Natural killer cell (primary cell): ENCODE data around the gene PHACTR4. TPM values are rescaled to one million over a fixed set of nuclear protein-coding genes. Genes with fewer than 3 reads are reported as not detected.

Source experiments
- ATAC-seq, 3 donors: fragments of 150-1000 bp in 2 of 3; fragments of 200-7000 bp in 1 of 3; cut with Tn5 transposase; 1 replicate in 1 of 3; 2 replicates in 2 of 3; pipeline ENCODE4 v1.10.0; 2021; ENCODE audit warnings: mild to moderate bottlenecking in 2 of 3, moderate library complexity in 2 of 3
- DNase-seq, 2 donors: peaks; one replicate each; pipeline versions ENCODE4 v3.0.0 to v3.0.0-alpha.2; 2013 to 2021; ENCODE audit warnings: mixed read lengths in 1 of 2
- H3K27ac ChIP-seq: one replicate; pipeline ENCODE4 v1.5.1; 2013; ENCODE audit warnings: mild to moderate bottlenecking, low read length
- H3K27me3 ChIP-seq: one replicate; pipeline ENCODE4 v1.6.1; 2013; ENCODE audit warnings: low read length; ENCODE audit not compliant: control insufficient read depth, insufficient read depth
- H3K36me3 ChIP-seq: one replicate; pipeline ENCODE4 v1.6.1; 2013; ENCODE audit warnings: low read length; ENCODE audit not compliant: control insufficient read depth, insufficient read depth
- H3K4me1 ChIP-seq: one replicate; pipeline ENCODE4 v1.6.1; 2013; ENCODE audit warnings: low read length; ENCODE audit not compliant: control insufficient read depth, insufficient read depth
- H3K4me3 ChIP-seq: one replicate; pipeline ENCODE4 v1.5.1; 2013; ENCODE audit warnings: low read length
- H3K9me3 ChIP-seq: one replicate; pipeline ENCODE4 v1.6.1; 2013; ENCODE audit warnings: low read length; ENCODE audit not compliant: control insufficient read depth, insufficient read depth
- H3K27ac Mint-ChIP-seq, 2 donors: one replicate each; pipeline ENCODE4 v1.8.0; 2022; ENCODE audit warnings: mild to moderate bottlenecking in 2 of 2, mixed read lengths in 2 of 2, moderate library complexity in 1 of 2
- H3K27me3 Mint-ChIP-seq, 2 donors: one replicate each; pipeline ENCODE4 v1.8.0; 2022; ENCODE audit warnings: low read depth in 2 of 2, mixed read lengths in 2 of 2
- H3K36me3 Mint-ChIP-seq: one replicate; pipeline ENCODE4 v1.8.0; 2022; ENCODE audit warnings: mixed read lengths
- H3K4me1 Mint-ChIP-seq, 2 donors: one replicate each; pipeline ENCODE4 v1.8.0; 2022; ENCODE audit warnings: mixed read lengths in 2 of 2
- H3K4me3 Mint-ChIP-seq: one replicate; pipeline ENCODE4 v1.8.0; 2022; ENCODE audit warnings: mild to moderate bottlenecking, moderate library complexity, mixed read lengths
- H3K9me3 Mint-ChIP-seq, 2 donors: one replicate each; pipeline ENCODE4 v1.8.0; 2022; ENCODE audit warnings: mixed read lengths in 2 of 2
- CTCF ChIP-seq: fragments of 200-600 bp; IDR thresholded peaks from one replicate; pipeline ENCODE4 v1.8.0; 2022; ENCODE audit warnings: antibody characterized with exemption
- WGBS: methylation state at CpG from one replicate; pipeline ENCODE4 v1.1.7; 2013; ENCODE audit warnings: missing lambda C conversion rate; ENCODE audit not compliant: insufficient coverage; 5-methylcytosine and 5-hydroxymethylcytosine counted together
- intact Hi-C: fragments of 100-400 bp; cut with micrococcal nuclease; formaldehyde crosslinking; loops from one replicate; pipeline ENCODE4 v1.14.2; 2022
- total RNA-seq, 4 donors: library from RNA; stranded (reverse); fragments of 120-200 nt in 1 of 4; gene quantifications; one replicate each; pipeline versions ENCODE4 v1.2.3 to v1.2.4, GENCODE V29; 2013 to 2022

PHACTR4 gene
- total RNA-seq, 3 donors from 2014 or later (not counting 1 experiment from before 2014, with no cell fraction given): 35.2 to 50.9 (median 44.2) TPM

DNA sequence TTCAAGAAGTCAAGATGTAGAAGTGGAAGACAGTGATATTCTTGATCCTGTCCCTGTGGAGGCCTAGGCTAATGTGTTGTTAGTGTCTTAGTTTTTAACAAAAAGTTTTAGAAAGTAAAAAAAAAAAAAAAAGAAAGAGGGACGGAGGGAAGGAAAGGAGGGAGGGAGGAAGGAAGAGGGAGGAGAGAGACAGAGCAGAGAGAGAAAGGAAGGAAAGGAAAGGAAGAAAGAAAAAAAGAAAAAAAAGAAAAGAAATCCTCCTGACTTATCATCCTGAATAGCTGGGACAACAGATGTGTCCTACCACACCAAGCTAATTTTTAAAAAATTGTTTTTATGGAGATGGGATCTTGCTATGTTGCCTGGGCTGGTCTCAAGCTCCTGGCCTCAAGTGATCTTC is 24.6 kb downstream of the PHACTR4 start:
- Histone ChIP-seq H3K4me3 (no peak overlapping the region), H3K4me1 (no peaks in the 10 kb centered on the region), H3K27ac (no peak overlapping the region), H3K27me3 (no peaks in the 10 kb centered on the region), H3K36me3 (peaks cover 4% of the 10 kb centered on the region), H3K9me3 (no peaks in the 10 kb centered on the region)
- ATAC-seq: no peak
- H3K4me1 Mint-ChIP-seq: peaks cover 10 to 15% of the 10 kb centered on the region in 2 donors
- no peak for DNase-seq
- TF ChIP-seq CTCF: no peak
- H3K36me3 Mint-ChIP-seq: no peaks in the 10 kb centered on the region
- intact Hi-C loops: no loop called here
- H3K4me3 Mint-ChIP-seq: no peak overlapping the region
- H3K27ac Mint-ChIP-seq: peak overlapping the region in 1 of 2 donors; percentile 18
- H3K27me3 Mint-ChIP-seq: no peaks in the 10 kb centered on the region
- no CpG with 5 or more reads among the region's 1 CpG for WGBS
- no peaks in the 10 kb centered on the region for H3K9me3 Mint-ChIP-seq

DNA sequence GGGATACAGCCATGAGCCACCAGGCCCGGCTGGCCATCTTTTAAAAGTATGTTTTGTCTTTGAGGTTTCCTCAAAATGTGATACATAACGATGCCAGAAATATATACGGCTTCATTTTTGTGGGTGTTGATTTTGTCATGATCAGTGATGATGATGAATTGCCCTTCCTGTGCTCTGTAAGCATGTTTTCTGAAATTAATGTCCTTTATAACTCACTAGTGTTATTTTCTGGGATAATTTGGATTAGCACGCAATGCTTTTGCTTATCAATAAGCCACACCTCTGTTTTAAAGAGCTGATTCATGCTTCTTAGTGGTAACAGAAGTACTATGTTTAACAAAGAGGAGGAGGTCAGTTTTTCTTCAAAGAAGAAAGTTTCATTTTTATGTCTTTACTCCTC is 25.6 kb downstream of the PHACTR4 start:
- H3K9me3 Mint-ChIP-seq: no peaks in the 10 kb centered on the region
- Histone ChIP-seq H3K36me3 (peaks cover 6% of the 10 kb centered on the region), H3K27ac (no peak overlapping the region), H3K27me3 (no peaks in the 10 kb centered on the region), H3K4me1 (no peaks in the 10 kb centered on the region), H3K9me3 (no peaks in the 10 kb centered on the region), H3K4me3 (no peak overlapping the region)
- DNase-seq (no peak), ATAC-seq (peak in 1 of 3 donors; percentile 32)
- no peaks in the 10 kb centered on the region for H3K27me3 Mint-ChIP-seq
- no peak overlapping the region for H3K4me3 Mint-ChIP-seq
- intact Hi-C loops: no loop called here
- peak overlapping the region; percentile 22 to 57 for H3K27ac Mint-ChIP-seq
- H3K4me1 Mint-ChIP-seq: peaks cover 15 to 22% of the 10 kb centered on the region in 2 donors
- 19% methylated on average over 3 of the region's 4 CpGs for WGBS
- H3K36me3 Mint-ChIP-seq: no peaks in the 10 kb centered on the region
- no peak for TF ChIP-seq CTCF

GRCh38 chr1:28401760-28402159 is 32.2 kb downstream of the PHACTR4 start:
- WGBS: 93% methylated on average over 1 of the region's 1 CpG
- Mint-ChIP-seq H3K36me3 (no peaks in the 10 kb centered on the region), H3K27ac (peak overlapping the region; percentile 7 to 8), H3K9me3 (no peaks in the 10 kb centered on the region), H3K27me3 (no peaks in the 10 kb centered on the region), H3K4me1 (peaks cover 11 to 26% of the 10 kb centered on the region in 2 donors), H3K4me3 (no peak overlapping the region)
- DNase-seq: no peak
- no peak for ATAC-seq
- Histone ChIP-seq H3K4me1 (no peaks in the 10 kb centered on the region), H3K4me3 (no peak overlapping the region), H3K27ac (no peak overlapping the region), H3K36me3 (peaks cover 2% of the 10 kb centered on the region), H3K9me3 (no peaks in the 10 kb centered on the region), H3K27me3 (no peaks in the 10 kb centered on the region)
- intact Hi-C loops: no loop called here
- TF ChIP-seq CTCF: no peak

DNA sequence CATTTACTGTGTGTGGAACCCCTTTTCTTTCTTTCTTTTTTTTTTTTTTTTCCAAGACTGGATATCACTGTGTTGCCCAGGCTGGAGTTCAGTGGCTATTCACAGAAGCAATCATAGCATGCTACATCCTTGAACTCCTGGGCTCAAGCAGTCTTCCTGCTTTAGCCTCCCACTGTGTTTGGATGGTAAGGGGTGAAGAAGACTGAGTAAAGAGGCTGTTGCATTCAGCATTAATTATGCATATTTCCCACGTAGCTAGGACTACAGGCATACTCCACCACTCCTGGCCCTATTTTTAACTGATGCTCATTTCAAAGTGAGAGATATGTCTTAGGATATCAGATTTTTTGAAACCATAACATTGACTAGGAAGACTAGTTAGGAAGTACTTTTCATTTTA is 39.5 kb downstream of the PHACTR4 start:
- peaks cover 2% of the 10 kb centered on the region for H3K36me3 ChIP-seq
- H3K36me3 Mint-ChIP-seq: no peaks in the 10 kb centered on the region
- no peaks in the 10 kb centered on the region for H3K9me3 Mint-ChIP-seq
- peaks cover 6% of the 10 kb centered on the region in 2 donors for H3K4me1 Mint-ChIP-seq
- no peak overlapping the region for H3K27ac Mint-ChIP-seq
- intact Hi-C loops: loop anchor here (2.0 kb wide), 1 partner anchor 468 kb away; no protein-coding TSS in a partner anchor
- no CpG with 5 or more reads among the region's 1 CpG for WGBS
- DNase-seq (no peak), ATAC-seq (no peak)
- H3K27ac ChIP-seq: no peak overlapping the region
- no peaks in the 10 kb centered on the region for H3K27me3 Mint-ChIP-seq
- H3K9me3 ChIP-seq: no peaks in the 10 kb centered on the region
- no peaks in the 10 kb centered on the region for H3K4me1 ChIP-seq
- H3K4me3 Mint-ChIP-seq: no peak overlapping the region
- no peak overlapping the region for H3K4me3 ChIP-seq
- no peak for TF ChIP-seq CTCF
- no peaks in the 10 kb centered on the region for H3K27me3 ChIP-seq
